SH-SY5Y (cell line): ENCODE results near the gene NRN1L.

Experiments used
- GATA2 ChIP-seq: IDR thresholded peaks from 2 replicates; pipeline ENCODE4 v1.6.1; 2011; ENCODE audit warnings: mild to moderate bottlenecking, low read depth, low read length
- GATA3 ChIP-seq: IDR thresholded peaks from 2 replicates; pipeline ENCODE4 v1.6.1; 2011; ENCODE audit warnings: low read depth, mild to moderate bottlenecking, low read length, moderate library complexity

- no peak for TF ChIP-seq GATA3
- no peak for TF ChIP-seq GATA2
Measured at GRCh38 chr16:67879936-67880335, 4.7 kb upstream of the NRN1L start.
